ENCODE data around the gene BBS2.

BBS2 gene

GRCh38 chr16:56518425-56518824 lies 1.4 kb downstream of the BBS2 start:
- no peak overlapping the region for H2BK120ac ChIP-seq (ENCODE audit: insufficient read depth, low read length, poor library complexity)
- H3K23ac ChIP-seq (ENCODE audit: low read length), result no peak overlapping the region
- no peak overlapping the region for H3K4ac ChIP-seq (ENCODE audit: low read depth, low read length)
- no peak overlapping the region for H3K4me2 ChIP-seq (ENCODE audit: low read length)
- no peaks in the 10 kb centered on the region for H3K27me3 ChIP-seq (ENCODE audit: insufficient read depth, low read length)
- no peak overlapping the region for H3K4me3 ChIP-seq (ENCODE audit: low read depth, low read length)
- H2AFZ ChIP-seq (ENCODE audit: insufficient read depth, low read length, poor library complexity), result no peak overlapping the region
- H3K9me3 ChIP-seq (ENCODE audit: insufficient read depth, low read depth, low read length), result no peaks in the 10 kb centered on the region
- no peaks in the 10 kb centered on the region for H3K36me3 ChIP-seq (ENCODE audit: control insufficient read depth in 1 of 2, insufficient read depth in 2 of 2, low read length in 2 of 2)
- no peak overlapping the region for H4K12ac ChIP-seq (ENCODE audit: low read depth, low read length)
- H3K18ac ChIP-seq (ENCODE audit: low read length), result no peak overlapping the region
- H3K4me1 ChIP-seq (ENCODE audit: control insufficient read depth in 1 of 2, insufficient read depth in 2 of 2, low read length in 2 of 2), result peaks cover 0 to 7% of the 10 kb centered on the region in 2 experiments
- H2AK5ac ChIP-seq (ENCODE audit: low read length), result no peak overlapping the region
- no peak overlapping the region for H3K14ac ChIP-seq (ENCODE audit: low read length)
- peaks cover 6% of the 10 kb centered on the region for H3K79me1 ChIP-seq (ENCODE audit: low read length)
- H2BK12ac ChIP-seq (ENCODE audit: low read length), result no peak overlapping the region
- H4K91ac ChIP-seq (ENCODE audit: low read depth, low read length), result no peak overlapping the region
- H4K8ac ChIP-seq (ENCODE audit: low read depth, low read length), result no peak overlapping the region
- WGBS (ENCODE audit: extremely low coverage, insufficient coverage, insufficient read length), result no CpG with 5 or more reads among the region's 7 CpGs
- peaks cover 4% of the 10 kb centered on the region for H3K79me2 ChIP-seq (ENCODE audit: control insufficient read depth, insufficient read depth, low read length, poor library complexity)
- no peak overlapping the region for H2BK5ac ChIP-seq (ENCODE audit: low read depth, low read length, poor library complexity)
- no peak for DNase-seq
- H3K9ac ChIP-seq (ENCODE audit: low read length), result no peak overlapping the region
- H3K27ac ChIP-seq (ENCODE audit: low read depth, low read length), result no peak overlapping the region

GRCh38 chr16:56517206-56517605 lies 2.6 kb downstream of the BBS2 start:
- peaks cover 0 to 7% of the 10 kb centered on the region in 2 experiments for H3K4me1 ChIP-seq (ENCODE audit: control insufficient read depth in 1 of 2, insufficient read depth in 2 of 2, low read length in 2 of 2)
- H3K9ac ChIP-seq (ENCODE audit: low read length), result no peak overlapping the region
- H3K27ac ChIP-seq (ENCODE audit: low read depth, low read length), result no peak overlapping the region
- no peak overlapping the region for H4K8ac ChIP-seq (ENCODE audit: low read depth, low read length)
- H3K14ac ChIP-seq (ENCODE audit: low read length), result no peak overlapping the region
- H3K4ac ChIP-seq (ENCODE audit: low read depth, low read length), result no peak overlapping the region
- no peak overlapping the region for H2BK12ac ChIP-seq (ENCODE audit: low read length)
- H2BK5ac ChIP-seq (ENCODE audit: low read depth, low read length, poor library complexity), result no peak overlapping the region
- DNase-seq, result no peak
- H2AFZ ChIP-seq (ENCODE audit: insufficient read depth, low read length, poor library complexity), result no peak overlapping the region
- no peak overlapping the region for H3K23ac ChIP-seq (ENCODE audit: low read length)
- no peak overlapping the region for H3K4me2 ChIP-seq (ENCODE audit: low read length)
- no peak overlapping the region for H3K4me3 ChIP-seq (ENCODE audit: low read depth, low read length)
- peaks cover 4% of the 10 kb centered on the region for H3K79me2 ChIP-seq (ENCODE audit: control insufficient read depth, insufficient read depth, low read length, poor library complexity)
- H3K79me1 ChIP-seq (ENCODE audit: low read length), result peaks cover 6% of the 10 kb centered on the region
- no peak overlapping the region for H2BK120ac ChIP-seq (ENCODE audit: insufficient read depth, low read length, poor library complexity)
- H3K18ac ChIP-seq (ENCODE audit: low read length), result no peak overlapping the region
- H3K9me3 ChIP-seq (ENCODE audit: insufficient read depth, low read depth, low read length), result no peaks in the 10 kb centered on the region
- no peak overlapping the region for H4K12ac ChIP-seq (ENCODE audit: low read depth, low read length)
- no peaks in the 10 kb centered on the region for H3K27me3 ChIP-seq (ENCODE audit: insufficient read depth, low read length)
- no peak overlapping the region for H2AK5ac ChIP-seq (ENCODE audit: low read length)
- no peaks in the 10 kb centered on the region for H3K36me3 ChIP-seq (ENCODE audit: control insufficient read depth in 1 of 2, insufficient read depth in 2 of 2, low read length in 2 of 2)
- no peak overlapping the region for H4K91ac ChIP-seq (ENCODE audit: low read depth, low read length)
- WGBS (ENCODE audit: extremely low coverage, insufficient coverage, insufficient read length), result no CpG with 5 or more reads among the region's 2 CpGs

GRCh38 chr16:56515665-56516064 lies 4.2 kb downstream of the BBS2 start:
- peaks cover 4% of the 10 kb centered on the region for H3K79me2 ChIP-seq (ENCODE audit: control insufficient read depth, insufficient read depth, low read length, poor library complexity)
- H2AK5ac ChIP-seq (ENCODE audit: low read length), result no peak overlapping the region
- WGBS (ENCODE audit: extremely low coverage, insufficient coverage, insufficient read length), result no CpG with 5 or more reads among the region's 6 CpGs
- DNase-seq, result no peak
- H3K4me3 ChIP-seq (ENCODE audit: low read depth, low read length), result no peak overlapping the region
- no peak overlapping the region for H3K23ac ChIP-seq (ENCODE audit: low read length)
- H2BK5ac ChIP-seq (ENCODE audit: low read depth, low read length, poor library complexity), result no peak overlapping the region
- H4K91ac ChIP-seq (ENCODE audit: low read depth, low read length), result no peak overlapping the region
- peaks cover 0 to 7% of the 10 kb centered on the region in 2 experiments for H3K4me1 ChIP-seq (ENCODE audit: control insufficient read depth in 1 of 2, insufficient read depth in 2 of 2, low read length in 2 of 2)
- H2BK120ac ChIP-seq (ENCODE audit: insufficient read depth, low read length, poor library complexity), result no peak overlapping the region
- peaks cover 6% of the 10 kb centered on the region for H3K79me1 ChIP-seq (ENCODE audit: low read length)
- H2AFZ ChIP-seq (ENCODE audit: insufficient read depth, low read length, poor library complexity), result no peak overlapping the region
- H4K12ac ChIP-seq (ENCODE audit: low read depth, low read length), result no peak overlapping the region
- no peak overlapping the region for H4K8ac ChIP-seq (ENCODE audit: low read depth, low read length)
- H3K27me3 ChIP-seq (ENCODE audit: insufficient read depth, low read length), result no peaks in the 10 kb centered on the region
- no peaks in the 10 kb centered on the region for H3K36me3 ChIP-seq (ENCODE audit: control insufficient read depth in 1 of 2, insufficient read depth in 2 of 2, low read length in 2 of 2)
- H3K9me3 ChIP-seq (ENCODE audit: insufficient read depth, low read depth, low read length), result no peaks in the 10 kb centered on the region
- H3K18ac ChIP-seq (ENCODE audit: low read length), result no peak overlapping the region
- no peak overlapping the region for H3K4me2 ChIP-seq (ENCODE audit: low read length)
- H3K9ac ChIP-seq (ENCODE audit: low read length), result no peak overlapping the region
- H3K14ac ChIP-seq (ENCODE audit: low read length), result no peak overlapping the region
- no peak overlapping the region for H3K27ac ChIP-seq (ENCODE audit: low read depth, low read length)
- no peak overlapping the region for H2BK12ac ChIP-seq (ENCODE audit: low read length)
- no peak overlapping the region for H3K4ac ChIP-seq (ENCODE audit: low read depth, low read length)

GRCh38 chr16:56514845-56515244 lies 5.0 kb downstream of the BBS2 start:
- Histone ChIP-seq H4K91ac (ENCODE audit: low read depth, low read length) (no peak overlapping the region), H3K9me3 (ENCODE audit: insufficient read depth, low read depth, low read length) (no peaks in the 10 kb centered on the region), H2BK5ac (ENCODE audit: low read depth, low read length, poor library complexity) (no peak overlapping the region), H3K4me1 (ENCODE audit: control insufficient read depth in 1 of 2, insufficient read depth in 2 of 2, low read length in 2 of 2) (peaks cover 0 to 2% of the 10 kb centered on the region in 2 experiments), H3K23ac (ENCODE audit: low read length) (no peak overlapping the region), H3K18ac (ENCODE audit: low read length) (no peak overlapping the region), H4K8ac (ENCODE audit: low read depth, low read length) (no peak overlapping the region), H3K79me1 (ENCODE audit: low read length) (peaks cover 4% of the 10 kb centered on the region), H3K14ac (ENCODE audit: low read length) (no peak overlapping the region), H3K4ac (ENCODE audit: low read depth, low read length) (no peak overlapping the region), H3K9ac (ENCODE audit: low read length) (no peak overlapping the region), H2BK12ac (ENCODE audit: low read length) (no peak overlapping the region), H2AFZ (ENCODE audit: insufficient read depth, low read length, poor library complexity) (no peak overlapping the region), H2AK5ac (ENCODE audit: low read length) (no peak overlapping the region), H3K36me3 (ENCODE audit: control insufficient read depth in 1 of 2, insufficient read depth in 2 of 2, low read length in 2 of 2) (peaks cover 2 to 3% of the 10 kb centered on the region in 2 experiments), H3K27ac (ENCODE audit: low read depth, low read length) (no peak overlapping the region), H2BK120ac (ENCODE audit: insufficient read depth, low read length, poor library complexity) (no peak overlapping the region), H3K27me3 (ENCODE audit: insufficient read depth, low read length) (no peaks in the 10 kb centered on the region), H3K79me2 (ENCODE audit: control insufficient read depth, insufficient read depth, low read length, poor library complexity) (peaks cover 4% of the 10 kb centered on the region), H4K12ac (ENCODE audit: low read depth, low read length) (no peak overlapping the region), H3K4me3 (ENCODE audit: low read depth, low read length) (no peak overlapping the region), H3K4me2 (ENCODE audit: low read length) (no peak overlapping the region)
- no CpG with 5 or more reads among the region's 3 CpGs for WGBS (ENCODE audit: extremely low coverage, insufficient coverage, insufficient read length)
- no peak for DNase-seq
